NCI-H82 treated with DMSO at 0.1 percent for 48 hours (cell line): ENCODE data around the gene TRABD2A.

Source experiments
- DNase-seq: peaks from one replicate; lab custom pipeline; 2025; ENCODE audit not compliant: unreplicated experiment; lab: John Stamatoyannopoulos, UW

The TRABD2A gene

GRCh38 chr2:84856787-84857186, 24.1 kb downstream of the TRABD2A start:
- no peak for DNase-seq

DNA sequence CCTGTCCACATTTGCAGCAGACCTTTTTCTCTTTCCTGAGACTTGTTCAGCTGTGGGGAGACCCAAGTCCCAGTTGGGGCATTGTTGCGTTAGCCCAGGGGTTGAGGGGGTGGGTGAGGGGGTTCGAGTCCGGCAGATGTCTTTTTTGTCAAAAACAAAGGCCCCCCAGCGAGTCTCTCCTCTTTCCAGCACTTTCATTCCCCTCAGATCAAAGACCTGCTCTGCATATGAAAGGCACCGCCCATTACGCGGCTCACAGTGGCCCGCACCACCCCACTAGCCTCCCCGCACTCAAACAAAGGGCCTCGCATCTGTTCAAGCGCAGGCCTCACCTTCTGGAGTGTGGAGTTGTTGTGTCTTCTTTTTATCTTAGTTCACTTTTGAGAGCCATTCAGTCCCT, 25.2 kb downstream of the TRABD2A start:
- no peak for DNase-seq

- no peak for DNase-seq
Measured at GRCh38 chr2:84854850-84855249, 26.0 kb downstream of the TRABD2A start.

DNA sequence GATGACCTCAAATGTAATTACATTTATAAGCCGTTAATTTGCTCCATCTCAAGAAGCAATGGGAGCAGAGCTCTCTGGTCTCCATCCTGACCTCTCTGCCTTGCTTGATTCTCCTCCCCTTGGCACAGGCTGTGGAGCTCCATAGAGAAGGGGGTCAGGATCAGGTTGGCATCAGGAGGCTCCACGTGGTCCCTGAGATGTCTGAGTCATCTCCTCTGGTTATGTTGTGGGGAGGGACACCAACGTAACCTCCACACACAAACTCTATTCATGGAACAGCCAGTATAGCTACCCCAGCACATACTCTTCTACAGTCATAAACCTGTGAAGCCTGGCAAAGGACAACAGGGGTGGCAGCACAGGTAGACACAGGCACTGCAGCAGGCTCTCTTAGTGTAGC, 29.0 kb downstream of the TRABD2A start:
- no peak for DNase-seq

DNA sequence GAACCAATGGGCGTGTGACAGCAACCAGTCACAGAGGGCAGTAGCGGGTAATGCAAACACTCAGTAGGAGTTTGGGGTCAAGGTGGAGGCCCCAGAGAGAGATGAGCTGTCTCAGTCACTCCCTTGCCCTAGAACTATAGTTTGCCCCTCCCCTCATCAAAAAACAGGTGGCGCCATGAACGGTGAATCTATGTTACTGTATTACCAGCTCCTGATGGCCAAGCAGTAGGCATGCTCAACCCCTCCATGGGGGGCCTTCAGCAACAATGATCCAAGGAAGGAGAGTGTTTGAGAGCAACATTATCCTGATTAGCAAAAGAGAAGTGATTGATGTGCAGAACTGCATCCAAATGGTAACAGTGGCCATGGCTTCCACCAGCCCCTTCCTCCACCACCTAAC, 30.4 kb downstream of the TRABD2A start:
- no peak for DNase-seq

GRCh38 chr2:84849271-84849952, 31.5 kb downstream of the TRABD2A start:
- DNase-seq = no peak

DNA sequence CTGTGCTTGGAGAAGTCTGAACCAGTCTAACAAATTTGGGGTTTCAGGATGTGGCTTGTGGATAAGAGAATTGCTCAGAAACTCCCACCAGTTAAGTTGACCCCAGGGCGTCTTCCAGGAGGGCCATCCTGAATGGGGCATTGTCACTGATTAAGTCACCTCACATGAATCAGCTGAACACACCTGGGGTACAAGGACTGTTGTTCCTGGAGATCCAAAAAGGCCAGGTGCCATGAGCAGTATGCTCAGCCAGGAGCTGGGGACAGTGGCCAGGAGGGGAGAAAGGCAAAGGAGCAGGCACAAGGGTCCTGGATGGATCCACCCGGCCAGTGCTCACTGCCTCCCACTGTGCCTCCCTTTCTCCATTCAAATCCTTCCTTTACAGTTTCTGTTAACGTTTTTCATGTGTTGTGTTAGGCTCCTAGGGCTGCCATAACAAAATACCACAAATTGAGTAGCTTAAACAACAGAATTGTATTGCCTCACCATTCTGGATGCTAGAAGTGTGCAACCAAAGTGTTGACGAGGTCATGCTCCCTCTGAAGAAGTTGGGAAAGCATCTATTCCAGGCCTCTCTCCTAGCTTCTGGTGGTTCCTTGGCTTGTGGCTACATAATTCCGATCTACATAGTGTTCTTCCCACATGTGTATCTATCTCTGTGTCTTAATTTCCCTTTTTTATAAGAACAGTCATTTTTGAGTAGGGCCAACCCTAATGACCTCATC, 33.4 kb downstream of the TRABD2A start:
- DNase-seq = no peak

- no peak for DNase-seq
Measured at GRCh38 chr2:84846741-84847142, 34.1 kb downstream of the TRABD2A start.

DNA sequence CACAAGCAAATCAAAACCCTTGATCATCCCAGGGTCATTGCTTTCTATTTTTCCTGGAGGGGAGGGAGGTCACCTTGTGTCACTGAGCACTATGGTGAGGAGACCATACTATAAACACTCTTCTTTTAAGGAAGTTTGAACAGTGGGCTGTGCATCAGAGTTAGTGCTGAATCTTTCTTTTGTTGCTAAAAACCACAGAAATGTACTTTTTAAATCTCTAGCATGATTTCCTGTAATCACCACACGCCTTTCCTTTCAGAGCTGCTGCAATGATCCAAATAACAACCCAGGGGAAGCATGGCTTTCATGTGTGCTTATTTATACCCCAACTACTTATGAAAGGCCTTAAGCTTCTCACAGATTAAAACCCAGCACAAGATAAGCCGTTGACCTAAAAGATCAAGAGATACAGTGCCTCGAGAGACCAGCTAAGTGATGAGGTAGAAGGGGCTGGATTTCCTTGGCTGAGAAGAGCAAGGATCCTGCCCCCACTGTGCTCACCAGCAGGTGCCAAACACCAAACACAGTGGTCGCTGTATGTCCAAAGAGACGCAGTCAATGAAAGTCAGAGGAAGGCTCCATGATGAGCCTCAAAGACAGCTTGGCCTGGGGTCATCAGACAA, 34.7 kb downstream of the TRABD2A start:
- peak; percentile 13 for DNase-seq

GRCh38 chr2:84844141-84844540, 36.7 kb downstream of the TRABD2A start:
- no peak for DNase-seq

DNA sequence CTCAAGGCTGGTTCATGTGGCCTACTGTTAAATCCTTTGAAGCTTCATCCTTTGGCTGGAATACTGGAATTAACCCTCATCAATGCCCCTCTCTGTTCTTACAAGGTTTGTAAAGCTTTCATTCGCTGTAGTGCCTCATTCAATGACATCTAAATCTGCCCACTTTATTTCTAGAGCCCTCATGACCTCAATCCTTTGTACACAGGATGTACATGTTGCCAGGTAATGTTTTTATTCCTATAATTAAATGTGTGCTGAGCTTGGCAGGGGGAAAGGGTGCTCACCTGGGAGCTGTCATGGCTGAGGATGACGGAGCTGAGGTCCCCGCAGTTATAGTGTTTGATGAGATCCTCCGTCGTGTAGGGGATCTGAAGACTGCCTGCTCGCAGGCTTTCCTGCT, 39.3 kb downstream of the TRABD2A start:
- no peak for DNase-seq

DNA sequence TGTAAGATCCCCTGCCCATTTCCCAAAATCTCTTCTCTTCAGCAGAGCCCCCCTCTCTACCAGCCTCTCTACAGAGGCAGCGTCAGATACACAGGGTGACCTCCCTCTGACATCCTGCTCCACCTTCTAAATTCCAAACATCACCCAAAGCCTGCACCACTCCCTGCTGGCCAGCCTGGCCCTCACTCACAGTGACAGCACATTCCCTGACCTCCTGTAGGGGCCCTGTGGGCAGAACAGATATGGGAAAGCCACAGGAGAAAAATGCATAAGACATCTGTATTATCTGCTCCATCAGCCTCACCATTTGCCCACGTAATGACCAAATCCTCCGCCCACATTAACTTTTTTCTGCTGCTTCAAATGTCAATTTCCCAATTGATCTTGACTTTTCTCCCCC, 40.6 kb downstream of the TRABD2A start:
- DNase-seq = no peak

DNA sequence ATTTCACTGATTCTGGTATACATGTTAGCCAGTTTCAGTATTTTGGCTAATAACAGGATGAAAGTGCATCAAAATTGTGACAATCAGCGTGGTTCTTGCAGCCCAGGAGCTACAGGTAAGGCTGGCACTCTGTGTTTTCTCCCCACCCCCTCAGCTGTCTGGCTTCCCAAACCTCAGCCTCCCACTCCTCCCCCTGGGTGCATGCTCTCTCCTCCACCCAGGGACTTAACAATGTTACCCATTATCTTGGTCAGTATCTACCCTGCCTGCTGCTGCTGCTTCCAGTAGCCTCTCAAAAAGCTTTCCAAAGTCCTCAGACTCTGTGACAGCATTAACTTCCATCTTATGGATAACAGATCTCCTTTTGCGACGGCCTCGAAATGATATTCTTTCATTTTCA, 41.0 kb downstream of the TRABD2A start:
- DNase-seq = no peak

DNA sequence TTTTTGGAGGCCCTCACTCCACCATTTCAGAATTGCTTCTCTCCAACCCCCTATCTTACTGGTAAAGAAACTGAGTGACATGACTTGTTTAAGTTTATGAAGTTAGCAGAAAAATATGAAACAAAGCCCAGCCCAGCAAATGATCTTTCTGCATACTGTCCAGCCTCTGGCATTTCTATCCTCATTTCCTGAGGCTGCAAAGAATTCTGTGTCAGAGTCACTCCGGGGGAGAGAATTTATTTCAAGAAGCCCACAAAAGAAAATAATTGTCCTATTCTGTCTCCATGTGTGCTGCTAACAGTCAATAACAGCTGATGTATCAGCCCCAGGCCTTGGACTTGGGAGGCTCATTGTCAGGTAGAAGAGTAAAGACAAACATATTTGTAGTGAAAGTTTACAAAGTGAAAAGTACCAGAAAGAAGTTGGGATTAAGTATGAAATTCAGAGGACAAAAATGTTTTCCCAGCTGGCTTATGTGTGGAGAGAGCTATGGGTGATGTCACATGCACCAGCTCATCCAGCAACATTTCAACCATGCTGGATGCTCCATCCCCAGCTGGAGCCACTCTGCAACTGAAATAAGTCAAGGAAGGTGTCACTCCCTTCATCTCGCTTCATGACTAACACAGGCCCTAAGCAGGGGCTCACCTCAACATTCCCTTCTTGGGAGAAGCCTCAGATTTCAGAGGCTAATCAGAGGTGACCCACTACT, 42.3 kb downstream of the TRABD2A start:
- DNase-seq = no peak

GRCh38 chr2:84836215-84836614, 44.7 kb downstream of the TRABD2A start:
- no peak for DNase-seq

DNA sequence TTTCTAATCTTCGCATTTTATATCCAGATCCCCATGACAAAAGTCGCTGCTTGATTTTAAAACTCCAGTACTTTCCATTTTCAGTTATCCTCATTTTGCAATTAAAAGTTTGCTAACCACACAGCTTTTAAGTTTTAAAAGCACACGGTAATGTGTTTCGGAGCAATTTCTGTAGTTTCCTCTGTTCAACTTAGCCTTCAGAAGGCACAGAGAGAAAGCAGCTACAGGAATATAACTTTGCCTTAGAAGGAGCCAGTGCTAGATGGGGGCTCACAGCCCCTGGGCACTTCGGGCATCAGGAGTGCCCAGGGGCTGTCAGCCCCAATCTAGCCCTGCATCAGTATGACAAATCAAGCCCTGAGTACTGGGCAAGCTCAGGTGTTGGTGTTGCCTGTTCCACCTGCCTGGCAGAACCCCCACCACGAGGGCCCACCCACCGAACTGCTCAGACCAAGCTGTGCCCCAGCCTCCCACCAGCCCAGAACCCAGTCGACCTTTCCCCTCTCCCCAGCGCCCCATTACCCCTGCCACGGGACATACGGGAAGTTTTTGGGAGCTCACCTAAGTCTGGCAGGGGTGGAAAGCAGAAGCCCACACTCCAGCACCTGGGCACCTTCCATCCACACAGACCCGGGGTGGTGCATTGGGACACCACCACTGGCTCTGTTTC, 47.3 kb downstream of the TRABD2A start:
- no peak for DNase-seq

GRCh38 chr2:84832772-84833461, 48.0 kb downstream of the TRABD2A start:
- DNase-seq = no peak

GRCh38 chr2:84830758-84831500, 50.0 kb downstream of the TRABD2A start:
- no peak for DNase-seq

DNA sequence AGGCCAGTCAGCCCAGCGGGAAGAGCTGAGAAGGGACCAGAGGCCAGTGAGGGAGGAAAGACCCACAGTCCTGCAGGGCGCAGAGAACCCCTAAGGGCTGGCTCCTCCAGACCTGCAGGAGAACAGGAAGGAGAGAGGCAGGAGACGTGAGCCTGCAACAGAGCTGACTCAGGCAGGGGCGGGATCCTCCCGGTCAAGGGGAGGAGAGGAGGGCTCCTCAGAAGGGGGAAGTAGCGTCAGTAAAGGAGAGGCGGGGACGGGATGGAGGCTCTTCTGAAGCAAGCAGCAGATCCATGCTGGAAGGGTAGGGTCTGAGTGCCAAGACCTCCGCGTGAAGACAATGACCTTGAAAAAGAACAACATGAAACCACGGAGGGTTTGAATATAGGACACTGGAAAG, 50.8 kb downstream of the TRABD2A start:
- no peak for DNase-seq

DNA sequence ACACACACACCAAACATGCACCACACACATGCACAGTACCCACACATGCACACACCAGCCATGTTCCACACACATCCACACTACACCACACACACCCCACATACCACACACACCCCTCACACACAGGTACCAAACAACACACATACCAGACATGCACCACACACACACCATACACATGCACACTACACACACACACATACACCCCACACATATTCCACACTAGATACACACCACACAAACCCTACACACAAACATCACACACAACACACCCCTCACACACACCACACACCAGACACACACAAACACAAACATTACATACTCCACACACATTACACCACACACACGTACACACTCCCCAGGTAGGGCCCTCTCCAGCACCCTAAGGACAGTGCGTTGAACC, 51.2 kb downstream of the TRABD2A start:
- DNase-seq = no peak
